HepG2 (cell line): ENCODE results near the gene PSEN1. TPM values are rescaled to one million over a fixed set of nuclear protein-coding genes. Genes with fewer than 3 reads are reported as not detected.

ENCODE experiments used
- ATF2 ChIP-seq: sonication (generic); formaldehyde crosslinking; IDR thresholded peaks from 2 replicates; pipeline ENCODE4 v1.4.0; 2020; ENCODE audit warnings: missing genetic modification reagents
- ATM ChIP-seq: fragments of 450-650 bp; IDR thresholded peaks from 2 replicates; pipeline ENCODE4 v1.7.1; 2017; ENCODE audit warnings: mild to moderate bottlenecking, borderline replicate concordance
- GABPB1 ChIP-seq: IDR thresholded peaks from 2 replicates; pipeline ENCODE4 v1.6.1; 2016; ENCODE audit warnings: mild to moderate bottlenecking, missing genetic modification reagents, moderate library complexity, missing compliant biosample characterization
- HNRNPL ChIP-seq: fragments of 200-400 bp; formaldehyde crosslinking; IDR thresholded peaks from 2 replicates; pipeline ENCODE4 v1.6.1; 2017; ENCODE audit warnings: mild to moderate bottlenecking, low read depth, low read length
- ISX ChIP-seq: sonication (generic); formaldehyde crosslinking; conservative IDR thresholded peaks from 2 replicates; pipeline ENCODE4 v1.5.0; 2020; ENCODE audit warnings: missing genetic modification reagents
- JUNB ChIP-seq: sonication (generic); formaldehyde crosslinking; IDR thresholded peaks from 2 replicates; pipeline ENCODE4 v1.8.0; 2022; ENCODE audit warnings: missing genetic modification reagents, mild to moderate bottlenecking, borderline replicate concordance
- NBN ChIP-seq: fragments of 450-650 bp; conservative IDR thresholded peaks from 2 replicates; pipeline ENCODE4 v1.6.1; 2017
- SMC3 ChIP-seq: IDR thresholded peaks from 2 replicates; pipeline ENCODE4 v1.6.1; 2011; ENCODE audit warnings: low read length, improper control_type of control experiment
- SP1 ChIP-seq, 2 experiments: fragments of 450-650 bp in 1 of 2; sonication (generic) in 1 of 2; formaldehyde crosslinking in 1 of 2; IDR thresholded peaks; 2 replicates each; pipeline versions ENCODE4 v1.4.0 to v1.6.1; 2016 to 2020; ENCODE audit warnings: missing genetic modification reagents in 1 of 2
- TGIF2 ChIP-seq: IDR thresholded peaks from 2 replicates; pipeline ENCODE4 v1.6.1; 2016; ENCODE audit warnings: control low read depth, missing compliant biosample characterization
- ZBTB38 ChIP-seq: sonication (generic); formaldehyde crosslinking; IDR thresholded peaks from 2 replicates; pipeline ENCODE4 v1.5.1; 2020; ENCODE audit warnings: mild to moderate bottlenecking, missing genetic modification reagents
- ZFP36 ChIP-seq: fragments of 150-350 bp; IDR thresholded peaks from 2 replicates; pipeline ENCODE4 v1.6.1; 2018; ENCODE audit warnings: borderline replicate concordance, low read length, low read depth; ENCODE audit not compliant: partially characterized antibody
- ZNF253 ChIP-seq: sonication (generic); formaldehyde crosslinking; IDR thresholded peaks from 2 replicates; pipeline ENCODE4 v1.8.0; 2022; ENCODE audit warnings: mild to moderate bottlenecking, missing genetic modification reagents, borderline replicate concordance
- ZNF280D ChIP-seq: sonication (generic); formaldehyde crosslinking; IDR thresholded peaks from 2 replicates; pipeline ENCODE4 v1.5.1; 2020; ENCODE audit warnings: mild to moderate bottlenecking, missing genetic modification reagents
- ZNF333 ChIP-seq: sonication (generic); formaldehyde crosslinking; IDR thresholded peaks from 2 replicates; pipeline ENCODE4 v1.4.0; 2020; ENCODE audit warnings: mild to moderate bottlenecking, missing genetic modification reagents, borderline replicate concordance
- ZNF549 ChIP-seq: sonication (generic); formaldehyde crosslinking; IDR thresholded peaks from 2 replicates; pipeline ENCODE4 v1.5.0; 2020; ENCODE audit warnings: missing genetic modification reagents
- ZNF644 ChIP-seq: IDR thresholded peaks from 2 replicates; pipeline ENCODE4 v1.6.1; 2016; ENCODE audit warnings: low read depth
- ZNF709 ChIP-seq: sonication (generic); formaldehyde crosslinking; IDR thresholded peaks from 2 replicates; pipeline ENCODE4 v1.5.0; 2020; ENCODE audit warnings: mild to moderate bottlenecking, missing genetic modification reagents
- ZNF816 ChIP-seq: sonication (generic); formaldehyde crosslinking; IDR thresholded peaks from 2 replicates; pipeline ENCODE4 v1.8.0; 2022; ENCODE audit warnings: missing genetic modification reagents, mild to moderate bottlenecking, borderline replicate concordance
- polyA plus RNA-seq, 8 experiments: library from polyadenylated mRNA; depleted of rRNA in 3 of 8; stranded (reverse) in 7 of 8; unstranded in 1 of 8; fragments of >200 nt; fragmentation: Illumina TruSeq in 4 of 8; extraction: Trizol in 4 of 8; gene quantifications; 2 replicates each; pipeline versions ENCODE4 v1.2.1 to v1.2.3, GENCODE V29; 2011 to 2016; ENCODE audit warnings: low read depth in 4 of 8, missing spikeins in 1 of 8, mixed read lengths in 1 of 8; ENCODE audit not compliant: insufficient read depth in 1 of 8
- total RNA-seq, 5 experiments: library from RNA; depleted of rRNA; stranded (reverse); fragments of >200 nt; fragmentation: Illumina TruSeq; extraction: Trizol; gene quantifications; 2 replicates each; pipeline ENCODE4 v1.2.3, GENCODE V29; 2016; ENCODE audit warnings: low read depth in 1 of 5
- TF ChIP-seq, protein P1 (sequence below): sonication (generic); formaldehyde crosslinking; IDR thresholded peaks from 2 replicates; pipeline ENCODE4 v1.8.0; 2023; ENCODE audit warnings: mild to moderate bottlenecking, missing genetic modification reagents
- TF ChIP-seq, protein P2 (sequence below), 2 experiments: fragments of 450-650 bp in 1 of 2; sonication (generic) in 1 of 2; formaldehyde crosslinking; IDR thresholded peaks; 2 replicates each; pipeline versions ENCODE4 v1.5.0 to v1.8.0; 2020 to 2022; ENCODE audit warnings: mild to moderate bottlenecking in 1 of 2, missing genetic modification reagents in 1 of 2
- TF ChIP-seq, protein P3 (sequence below): sonication (generic); formaldehyde crosslinking; IDR thresholded peaks from 2 replicates; pipeline ENCODE4 v1.8.0; 2022; ENCODE audit warnings: mild to moderate bottlenecking, missing genetic modification reagents, borderline replicate concordance

Gene PSEN1
- total and polyA plus RNA-seq, 2 of the 13 experiments (the other 11 are each of a cell fraction or from before 2014, with no cell fraction given), result 12.5 to 26.6 TPM

DNA sequence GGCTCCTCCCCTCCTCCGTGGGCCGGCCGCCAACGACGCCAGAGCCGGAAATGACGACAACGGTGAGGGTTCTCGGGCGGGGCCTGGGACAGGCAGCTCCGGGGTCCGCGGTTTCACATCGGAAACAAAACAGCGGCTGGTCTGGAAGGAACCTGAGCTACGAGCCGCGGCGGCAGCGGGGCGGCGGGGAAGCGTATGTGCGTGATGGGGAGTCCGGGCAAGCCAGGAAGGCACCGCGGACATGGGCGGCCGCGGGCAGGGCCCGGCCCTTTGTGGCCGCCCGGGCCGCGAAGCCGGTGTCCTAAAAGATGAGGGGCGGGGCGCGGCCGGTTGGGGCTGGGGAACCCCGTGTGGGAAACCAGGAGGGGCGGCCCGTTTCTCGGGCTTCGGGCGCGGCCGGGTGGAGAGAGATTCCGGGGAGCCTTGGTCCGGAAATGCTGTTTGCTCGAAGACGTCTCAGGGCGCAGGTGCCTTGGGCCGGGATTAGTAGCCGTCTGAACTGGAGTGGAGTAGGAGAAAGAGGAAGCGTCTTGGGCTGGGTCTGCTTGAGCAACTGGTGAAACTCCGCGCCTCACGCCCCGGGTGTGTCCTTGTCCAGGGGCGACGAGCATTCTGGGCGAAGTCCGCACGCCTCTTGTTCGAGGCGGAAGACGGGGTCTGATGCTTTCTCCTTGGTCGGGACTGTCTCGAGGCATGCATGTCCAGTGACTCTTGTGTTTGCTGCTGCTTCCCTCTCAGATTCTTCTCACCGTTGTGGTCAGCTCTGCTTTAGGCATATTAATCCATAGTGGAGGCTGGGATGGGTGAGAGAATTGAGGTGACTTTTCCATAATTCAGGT lies at the start of gene PSEN1 (continued):
- TF ChIP-seq SP1 (IDR thresholded peaks at IDR 0.05) (no peak), SP1 (CRISPR knock-in tag; IDR thresholded peaks at IDR 0.05) (peak; percentile 79), HNRNPL (no peak), ATF2 (CRISPR knock-in tag) (no peak; the same call in 1 of the 2 replicates), ZNF816 (CRISPR knock-in tag) (no peak), SMC3 (no peak), ZBTB38 (0 out of 2 replicates have a peak, but pooled peaks have one; percentile 10), ZNF333 (CRISPR knock-in tag) (no peak), ZNF644 (CRISPR knock-in tag) (no peak), TGIF2 (CRISPR knock-in tag) (0 out of 2 replicates have a peak, but pooled peaks have one; percentile 1), ZNF549 (no peak), ATM (no peak), JUNB (no peak), ZFP36 (no peak), ISX (CRISPR knock-in tag) (no peak), ZNF253 (CRISPR knock-in tag) (no peak), NBN (no peak), ZNF709 (CRISPR knock-in tag) (no peak), ZNF280D (0 out of 2 replicates have a peak, but pooled peaks have one; percentile 13), GABPB1 (CRISPR knock-in tag) (peak; percentile 97)
- TF ChIP-seq, protein P1, sequence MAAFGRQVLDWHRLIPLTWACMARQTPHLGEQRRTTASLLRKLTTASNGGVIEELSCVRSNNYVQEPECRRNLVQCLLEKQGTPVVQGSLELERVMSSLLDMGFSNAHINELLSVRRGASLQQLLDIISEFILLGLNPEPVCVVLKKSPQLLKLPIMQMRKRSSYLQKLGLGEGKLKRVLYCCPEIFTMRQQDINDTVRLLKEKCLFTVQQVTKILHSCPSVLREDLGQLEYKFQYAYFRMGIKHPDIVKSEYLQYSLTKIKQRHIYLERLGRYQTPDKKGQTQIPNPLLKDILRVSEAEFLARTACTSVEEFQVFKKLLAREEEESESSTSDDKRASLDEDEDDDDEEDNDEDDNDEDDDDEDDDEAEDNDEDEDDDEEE (CRISPR knock-in tag), result no peak
- TF ChIP-seq, protein P2, sequence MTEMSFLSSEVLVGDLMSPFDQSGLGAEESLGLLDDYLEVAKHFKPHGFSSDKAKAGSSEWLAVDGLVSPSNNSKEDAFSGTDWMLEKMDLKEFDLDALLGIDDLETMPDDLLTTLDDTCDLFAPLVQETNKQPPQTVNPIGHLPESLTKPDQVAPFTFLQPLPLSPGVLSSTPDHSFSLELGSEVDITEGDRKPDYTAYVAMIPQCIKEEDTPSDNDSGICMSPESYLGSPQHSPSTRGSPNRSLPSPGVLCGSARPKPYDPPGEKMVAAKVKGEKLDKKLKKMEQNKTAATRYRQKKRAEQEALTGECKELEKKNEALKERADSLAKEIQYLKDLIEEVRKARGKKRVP (CRISPR knock-in tag; IDR thresholded peaks at IDR 0.05), result peak in 1 of 2 experiments; percentile 34; a peak in 2 of 4 replicates
- TF ChIP-seq, protein P3, sequence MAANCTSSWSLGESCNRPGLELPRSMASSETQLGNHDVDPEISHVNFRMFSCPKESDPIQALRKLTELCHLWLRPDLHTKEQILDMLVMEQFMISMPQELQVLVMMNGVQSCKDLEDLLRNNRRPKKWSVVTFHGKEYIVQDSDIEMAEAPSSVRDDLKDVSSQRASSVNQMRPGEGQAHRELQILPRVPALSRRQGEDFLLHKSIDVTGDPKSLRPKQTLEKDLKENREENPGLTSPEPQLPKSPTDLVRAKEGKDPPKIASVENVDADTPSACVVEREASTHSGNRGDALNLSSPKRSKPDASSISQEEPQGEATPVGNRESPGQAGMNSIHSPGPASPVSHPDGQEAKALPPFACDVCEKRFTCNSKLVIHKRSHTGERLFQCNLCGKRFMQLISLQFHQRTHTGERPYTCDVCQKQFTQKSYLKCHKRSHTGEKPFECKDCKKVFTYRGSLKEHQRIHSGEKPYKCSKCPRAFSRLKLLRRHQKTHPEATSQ (CRISPR knock-in tag), result no peak
